Measurements from ENCODE around the gene ZNF622. TPM values are rescaled to one million over a fixed set of nuclear protein-coding genes. Genes with fewer than 3 reads are reported as not detected.

ZNF622 gene, protein sequence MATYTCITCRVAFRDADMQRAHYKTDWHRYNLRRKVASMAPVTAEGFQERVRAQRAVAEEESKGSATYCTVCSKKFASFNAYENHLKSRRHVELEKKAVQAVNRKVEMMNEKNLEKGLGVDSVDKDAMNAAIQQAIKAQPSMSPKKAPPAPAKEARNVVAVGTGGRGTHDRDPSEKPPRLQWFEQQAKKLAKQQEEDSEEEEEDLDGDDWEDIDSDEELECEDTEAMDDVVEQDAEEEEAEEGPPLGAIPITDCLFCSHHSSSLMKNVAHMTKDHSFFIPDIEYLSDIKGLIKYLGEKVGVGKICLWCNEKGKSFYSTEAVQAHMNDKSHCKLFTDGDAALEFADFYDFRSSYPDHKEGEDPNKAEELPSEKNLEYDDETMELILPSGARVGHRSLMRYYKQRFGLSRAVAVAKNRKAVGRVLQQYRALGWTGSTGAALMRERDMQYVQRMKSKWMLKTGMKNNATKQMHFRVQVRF
- 35.3 and 52.4 TPM in 2 replicates for total RNA-seq (2014; rRNA removed; shearing (Covaris generic); ENCODE audit: low replicate concordance)

DNA sequence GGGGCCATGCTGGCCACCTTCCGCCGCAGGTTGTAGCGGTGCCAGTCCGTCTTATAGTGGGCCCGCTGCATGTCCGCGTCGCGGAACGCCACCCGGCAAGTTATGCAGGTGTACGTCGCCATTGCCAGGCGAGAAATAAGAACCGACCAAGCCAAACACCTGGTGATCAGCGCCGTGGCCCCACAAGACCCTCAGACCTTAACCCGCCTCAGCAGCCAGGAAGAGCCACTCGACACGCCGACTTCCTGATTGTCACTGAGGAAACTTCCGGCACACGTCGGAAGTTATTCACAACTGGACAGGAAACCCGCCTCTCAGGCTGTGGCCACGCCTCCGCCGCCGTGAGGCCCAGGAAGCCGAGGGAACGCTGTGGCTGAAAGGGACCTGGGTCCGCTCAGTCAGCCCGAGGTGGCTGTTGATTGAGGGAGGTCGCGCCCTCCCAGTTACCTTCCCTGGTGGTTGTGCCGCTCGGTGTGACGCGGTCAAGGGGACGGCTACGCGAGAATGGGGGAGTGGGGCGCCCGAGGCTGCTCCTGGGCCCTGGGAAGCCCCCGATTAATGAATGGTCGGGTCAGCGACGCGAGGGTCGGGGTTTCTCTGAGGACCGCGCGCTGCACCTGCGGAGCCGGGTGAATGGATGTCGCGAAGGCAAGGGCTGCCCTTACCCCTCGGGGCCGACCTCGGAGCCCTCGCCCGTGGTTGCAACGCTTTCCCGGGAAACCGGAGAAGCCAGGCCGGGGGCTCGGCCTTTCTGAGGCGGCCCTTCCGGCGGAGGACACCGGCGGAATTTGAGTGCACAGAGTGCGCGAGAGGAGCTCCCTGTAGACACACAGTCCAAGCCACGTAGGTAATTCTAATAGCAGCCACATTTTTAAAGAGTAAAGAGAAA is at the start of gene ZNF622:
ZNF622 (minus strand) TSS at position 257 of the 889 bp plus-strand sequence; CDS start at position 122, 135 bp downstream.
- DNase-seq (ENCODE audit: low read depth): peak; percentile 81
- in situ Hi-C loops (cut with HindIII; ENCODE audit: low pct_unique_long_range_greater_than_20kb, low sequenced_read_pairs): no loop called here

DNA sequence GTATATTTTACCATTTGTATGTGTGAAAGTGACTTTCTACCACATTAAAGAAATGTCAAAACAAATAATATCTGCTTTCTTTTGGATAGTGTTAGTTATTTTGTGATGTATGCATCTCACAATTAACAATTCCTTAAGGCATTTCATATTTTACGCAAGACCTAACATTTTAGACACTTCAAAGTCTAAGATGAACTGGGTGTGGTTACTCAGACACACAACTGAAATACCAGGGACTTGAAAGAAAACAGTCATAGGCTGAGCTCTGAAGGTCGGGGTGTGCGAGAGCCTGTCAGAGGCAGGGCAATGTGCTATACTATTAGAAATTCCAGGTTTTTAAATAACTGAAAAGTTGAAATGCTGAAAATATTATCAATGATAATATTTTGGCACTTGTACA is 44.5 kb upstream of the ZNF622 start:
- no peak for DNase-seq (ENCODE audit: low read depth)

DNA sequence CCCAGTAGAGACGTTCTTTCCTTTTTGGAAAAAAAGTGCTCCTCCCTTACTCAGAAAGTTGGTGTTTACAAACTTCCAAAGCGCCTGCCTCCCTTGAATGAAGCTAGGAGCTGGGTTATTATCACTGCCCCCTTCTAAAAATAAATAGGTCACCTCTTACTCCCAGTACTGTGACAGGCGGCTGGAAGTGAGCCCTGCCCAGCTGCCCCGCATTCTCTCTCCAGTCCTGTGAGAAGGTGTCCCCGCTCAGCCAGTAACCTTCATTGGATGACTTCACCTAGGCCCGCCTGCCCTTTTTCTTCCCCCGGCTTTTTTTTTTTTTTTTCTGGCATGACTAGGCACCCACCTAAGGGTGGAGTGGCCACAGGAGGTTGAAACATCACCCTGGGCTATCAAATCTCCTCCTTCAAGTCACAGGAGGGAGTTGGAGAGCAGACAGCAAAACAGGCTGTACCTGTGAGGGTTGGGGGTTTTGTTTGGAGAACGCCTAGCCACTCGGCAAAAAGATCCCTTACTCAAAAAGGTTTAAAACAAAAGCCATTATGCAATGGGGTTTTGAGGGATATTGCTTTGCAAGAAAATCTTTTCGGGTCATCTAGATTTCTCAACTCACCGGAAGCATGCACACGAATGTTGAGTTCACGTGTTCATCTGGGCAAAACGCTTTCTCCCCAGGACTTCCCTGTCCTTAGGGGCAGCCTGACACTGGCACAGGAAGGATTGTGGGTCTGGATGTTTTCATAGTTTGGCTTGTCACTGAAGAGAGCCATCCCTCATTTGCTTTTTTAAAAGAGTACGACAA is 43.3 kb upstream of the ZNF622 start:
- in situ Hi-C loops (cut with HindIII; ENCODE audit: low pct_unique_long_range_greater_than_20kb, low sequenced_read_pairs): no loop called here
- peak; percentile 95 for DNase-seq (ENCODE audit: low read depth)

More for the DNA sequence above, 44.5 kb upstream of the ZNF622 start:
- in situ Hi-C loops (cut with HindIII; ENCODE audit: low pct_unique_long_range_greater_than_20kb, low sequenced_read_pairs): no loop called here

DNA sequence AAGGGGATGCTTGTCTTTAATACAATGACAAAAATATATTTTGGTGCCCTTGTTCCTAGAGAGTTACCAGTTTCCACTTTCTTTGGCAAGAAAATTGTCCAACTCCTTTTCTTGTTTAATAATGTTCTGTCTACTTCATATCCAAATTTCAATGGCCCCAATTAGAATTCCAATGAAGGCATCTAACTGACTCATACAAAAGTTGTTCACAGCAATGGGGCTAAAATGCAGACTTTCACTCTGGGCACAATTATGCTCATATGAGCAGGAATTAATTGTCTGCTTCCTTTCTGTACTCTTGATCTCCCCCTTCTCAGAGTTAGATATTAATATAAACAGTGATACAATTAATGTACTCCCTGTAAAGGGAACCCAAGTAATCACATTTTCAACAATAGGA is 42.1 kb upstream of the ZNF622 start:
- in situ Hi-C loops (cut with HindIII; ENCODE audit: low pct_unique_long_range_greater_than_20kb, low sequenced_read_pairs): no loop called here
- no peak for DNase-seq (ENCODE audit: low read depth)

DNA sequence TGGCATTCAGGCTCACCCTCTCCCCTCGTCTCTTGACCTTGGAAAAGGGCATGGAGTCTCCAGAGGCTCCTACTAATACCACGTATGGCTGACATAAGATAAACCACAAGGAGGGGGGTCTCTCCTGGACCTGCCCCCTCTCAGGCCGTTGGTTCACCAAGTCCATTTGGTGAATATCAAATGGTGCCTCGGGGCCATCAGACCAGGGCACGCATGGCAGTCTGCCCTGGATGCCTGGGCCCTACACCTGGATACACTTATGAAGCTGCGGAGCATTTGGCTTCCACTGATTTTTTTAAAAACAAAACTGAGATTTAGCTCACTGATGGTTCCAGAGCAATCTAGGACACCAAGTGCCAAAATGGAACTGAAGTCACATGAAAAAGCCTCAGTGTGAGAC is 40.3 kb upstream of the ZNF622 start:
- no peak for DNase-seq (ENCODE audit: low read depth)
- in situ Hi-C loops (cut with HindIII; ENCODE audit: low pct_unique_long_range_greater_than_20kb, low sequenced_read_pairs): no loop called here

DNA sequence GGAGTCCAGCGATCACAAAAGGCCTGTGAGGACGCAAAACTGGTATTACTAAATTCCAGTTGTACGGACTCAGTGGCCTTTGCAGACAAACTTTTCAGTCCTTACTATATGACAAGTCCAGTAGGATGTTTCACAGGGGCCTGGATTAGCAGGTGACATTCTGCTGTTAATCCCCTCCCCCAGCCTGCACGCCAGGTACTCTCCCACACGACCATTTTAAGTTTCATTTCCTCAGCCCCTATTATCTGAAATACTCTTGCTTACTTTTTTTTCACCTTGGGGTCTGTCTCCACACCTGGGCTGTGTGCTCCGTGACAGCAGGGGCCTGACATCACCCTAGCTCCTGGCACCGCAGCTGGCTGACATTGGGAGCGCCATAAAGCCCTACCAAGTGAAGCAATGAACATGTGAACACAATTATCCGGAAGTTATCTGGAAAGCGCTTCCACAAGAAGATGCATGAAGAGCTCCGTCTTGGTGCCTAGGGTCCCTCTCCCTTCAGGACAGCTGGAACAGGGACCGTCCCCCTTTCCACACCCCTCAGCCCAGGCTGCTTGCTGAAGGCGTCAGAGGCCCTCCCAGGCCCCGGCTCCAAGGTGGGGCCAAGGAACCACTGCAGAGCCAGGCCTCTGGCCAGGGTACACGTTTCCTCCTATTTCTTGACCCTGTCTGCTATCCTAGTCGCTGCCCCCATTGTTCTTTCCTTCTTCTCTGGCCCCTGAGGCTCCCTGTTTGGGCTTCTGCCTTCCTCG is 39.7 kb upstream of the ZNF622 start:
- in situ Hi-C loops (cut with HindIII; ENCODE audit: low pct_unique_long_range_greater_than_20kb, low sequenced_read_pairs): no loop called here

DNA sequence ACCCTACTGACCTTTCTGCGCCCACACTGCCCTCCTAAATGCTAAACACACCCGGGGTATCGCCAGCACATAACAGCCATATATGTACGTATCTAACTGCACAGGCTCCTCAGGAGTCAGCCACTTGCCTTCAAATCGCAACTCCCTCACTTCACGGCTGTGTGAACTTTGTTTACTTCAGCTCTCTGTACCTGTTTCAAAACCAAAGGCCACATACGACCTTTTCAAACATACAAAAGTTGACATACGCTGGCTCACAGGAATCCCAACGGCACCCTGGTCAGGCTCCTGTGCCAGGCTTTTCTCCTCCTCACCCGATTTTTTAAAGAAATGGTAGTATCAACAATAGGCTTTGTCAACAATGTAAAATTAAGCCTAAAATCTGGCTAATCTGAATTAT is 39.0 kb upstream of the ZNF622 start:
- DNase-seq (ENCODE audit: low read depth): no peak
- in situ Hi-C loops (cut with HindIII; ENCODE audit: low pct_unique_long_range_greater_than_20kb, low sequenced_read_pairs): no loop called here

More for the DNA sequence above, 39.7 kb upstream of the ZNF622 start:
- no peak for DNase-seq (ENCODE audit: low read depth)

DNA sequence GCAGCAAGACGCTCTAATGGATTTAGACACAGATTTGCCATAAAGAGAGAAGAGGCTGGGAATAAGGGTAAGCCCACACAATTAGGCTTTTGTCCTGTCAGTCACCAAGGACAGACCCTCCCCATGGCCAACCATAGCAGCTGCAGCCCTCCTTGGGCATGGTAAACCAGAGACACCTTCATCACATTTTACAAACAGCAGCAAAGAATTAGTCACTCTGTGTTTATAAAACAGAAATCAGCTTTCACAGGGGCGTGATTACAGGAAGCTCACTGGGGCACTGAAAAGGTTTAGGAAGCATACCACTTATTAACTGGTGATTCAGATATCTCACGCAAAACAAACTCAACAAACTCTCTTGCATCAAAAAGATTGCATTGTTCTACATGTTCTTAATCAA is 37.3 kb upstream of the ZNF622 start:
- DNase-seq (ENCODE audit: low read depth): peak; percentile 74
- in situ Hi-C loops (cut with HindIII; ENCODE audit: low pct_unique_long_range_greater_than_20kb, low sequenced_read_pairs): no loop called here

DNA sequence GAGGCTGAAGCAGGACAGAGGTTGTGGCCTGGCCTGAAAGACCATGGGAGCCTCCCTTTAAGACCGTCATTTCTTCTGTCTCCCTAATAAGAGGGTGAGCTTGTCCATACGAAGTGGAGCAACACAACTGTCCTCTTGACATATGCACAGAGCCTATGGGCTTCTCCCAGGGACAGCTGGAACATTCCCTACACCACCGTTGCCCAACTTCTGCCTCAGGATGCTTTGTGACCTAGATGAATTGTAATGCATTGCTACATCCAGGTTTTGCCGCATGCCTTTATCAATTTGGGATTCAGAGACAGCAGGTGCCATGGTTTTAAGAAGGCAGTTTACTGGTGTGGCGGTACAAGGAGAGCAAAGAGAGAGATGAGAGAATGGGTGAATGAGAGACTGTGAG is 34.4 kb upstream of the ZNF622 start:
- DNase-seq (ENCODE audit: low read depth): no peak
- in situ Hi-C loops (cut with HindIII; ENCODE audit: low pct_unique_long_range_greater_than_20kb, low sequenced_read_pairs): no loop called here

DNA sequence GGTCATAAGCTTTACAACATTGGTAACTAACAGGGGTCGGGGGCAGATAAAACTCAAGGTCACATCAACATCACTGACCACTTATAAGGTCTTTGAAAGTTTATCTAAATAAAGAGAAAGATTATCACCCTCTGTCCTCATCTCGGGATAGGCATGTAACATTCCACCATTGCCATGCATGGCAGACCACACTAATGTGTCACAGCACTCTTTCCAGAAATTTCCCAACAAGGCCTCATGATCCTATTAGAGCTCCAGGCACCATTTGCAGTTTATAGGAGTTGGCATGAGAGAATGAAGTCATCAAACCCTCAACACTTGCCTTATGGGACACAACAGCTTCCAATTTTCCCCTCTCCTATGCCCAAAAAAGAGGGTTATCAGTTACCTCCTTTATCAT is 31.9 kb upstream of the ZNF622 start:
- DNase-seq (ENCODE audit: low read depth): no peak
- in situ Hi-C loops (cut with HindIII; ENCODE audit: low pct_unique_long_range_greater_than_20kb, low sequenced_read_pairs): no loop called here

DNA sequence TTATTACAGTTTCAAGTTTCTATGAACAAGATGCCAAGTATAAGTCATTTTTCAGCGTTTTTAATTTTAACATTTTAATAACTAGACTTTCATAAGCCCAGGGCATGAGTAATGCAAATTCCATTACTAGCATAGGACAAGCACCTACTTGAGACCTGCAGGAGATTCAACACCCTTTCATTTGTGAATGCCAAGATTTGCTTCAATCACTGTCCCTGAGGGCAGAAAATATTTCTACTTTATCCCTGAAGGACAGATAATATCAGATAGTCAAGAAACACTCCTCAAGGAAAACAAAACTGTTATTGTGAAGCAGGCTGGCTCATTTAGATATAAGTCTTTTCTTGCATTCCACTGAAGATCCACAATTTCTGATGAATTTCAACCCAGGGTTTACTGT is 27.7 kb upstream of the ZNF622 start:
- in situ Hi-C loops (cut with HindIII; ENCODE audit: low pct_unique_long_range_greater_than_20kb, low sequenced_read_pairs): no loop called here
- DNase-seq (ENCODE audit: low read depth): no peak

DNA sequence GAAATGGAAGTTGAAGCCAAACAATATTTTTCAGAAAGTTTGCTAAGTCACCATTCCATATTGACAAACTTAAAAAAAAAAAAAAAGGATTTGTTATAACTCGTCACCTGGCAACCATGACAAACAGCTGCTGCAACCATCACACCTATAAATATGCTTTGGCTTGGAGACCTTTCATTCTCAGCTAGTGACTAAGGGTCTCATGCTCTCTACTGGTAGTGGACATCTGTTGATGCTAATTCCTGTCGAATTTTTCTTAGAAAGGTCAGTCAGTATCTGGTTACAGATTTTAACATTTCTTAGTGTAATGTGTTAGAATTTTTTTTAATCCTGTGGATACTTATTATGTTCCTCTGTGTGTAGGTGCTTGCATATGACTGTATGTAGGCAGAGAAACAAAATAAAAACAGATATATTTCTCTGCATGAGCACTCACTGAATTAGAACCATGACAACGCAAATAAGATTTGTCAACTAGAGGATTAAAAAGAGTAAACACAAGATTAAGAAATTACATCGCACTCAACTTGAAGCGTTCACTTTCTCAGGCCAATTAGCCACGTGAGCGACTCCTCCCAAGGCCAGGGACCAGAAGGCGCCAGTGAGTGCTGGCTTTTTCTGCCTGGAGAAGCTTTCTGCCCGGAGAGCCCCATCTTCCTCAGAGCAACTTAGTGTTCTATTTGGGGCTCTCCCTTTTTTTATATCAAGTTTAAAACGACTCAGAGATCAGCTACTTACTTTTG is 27.0 kb upstream of the ZNF622 start:
- DNase-seq (ENCODE audit: low read depth): peak; percentile 63
- in situ Hi-C loops (cut with HindIII; ENCODE audit: low pct_unique_long_range_greater_than_20kb, low sequenced_read_pairs): no loop called here

DNA sequence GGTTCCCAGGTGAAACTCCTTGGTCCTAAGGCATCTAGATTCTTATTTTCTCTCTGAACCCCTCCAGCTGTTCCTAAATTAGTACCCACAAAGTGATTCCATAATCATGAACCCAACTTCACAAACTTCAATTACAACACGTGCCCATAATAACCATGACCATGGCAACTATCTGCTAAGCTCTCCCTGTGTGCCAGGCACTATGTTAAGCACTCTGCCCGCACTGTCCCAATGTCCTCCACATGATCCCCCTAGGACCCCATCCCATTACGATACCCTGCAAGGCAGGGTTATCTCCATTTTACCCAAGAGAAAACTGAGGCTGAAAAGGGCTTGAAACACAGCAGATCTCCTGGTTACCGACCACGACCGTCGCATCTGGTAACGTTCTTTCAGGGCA is 25.3 kb upstream of the ZNF622 start:
- in situ Hi-C loops (cut with HindIII; ENCODE audit: low pct_unique_long_range_greater_than_20kb, low sequenced_read_pairs): no loop called here
- DNase-seq (ENCODE audit: low read depth): no peak

DNA sequence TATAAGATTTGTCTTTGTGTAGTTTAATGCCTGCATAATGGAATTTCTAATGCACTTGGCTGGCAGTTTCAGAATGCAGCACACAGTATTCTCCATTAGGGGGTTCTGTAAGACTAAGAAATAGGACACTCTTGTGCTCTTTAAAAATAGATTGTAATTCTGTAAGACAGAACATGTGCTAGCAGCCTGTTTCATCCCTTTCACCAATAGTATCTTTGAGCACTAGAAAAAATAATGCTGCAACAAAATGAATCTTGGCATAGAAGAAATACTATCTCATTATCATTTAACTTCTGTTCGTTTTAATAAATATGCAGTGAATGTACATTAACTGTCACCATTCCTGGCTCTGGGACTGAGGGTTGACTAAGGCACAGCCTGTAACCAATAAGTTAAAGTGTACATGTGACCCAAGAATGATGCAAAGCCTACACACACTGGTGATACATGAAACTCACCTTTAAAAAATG is 23.8 kb upstream of the ZNF622 start:
- in situ Hi-C loops (cut with HindIII; ENCODE audit: low pct_unique_long_range_greater_than_20kb, low sequenced_read_pairs): no loop called here
- DNase-seq (ENCODE audit: low read depth): peak; percentile 47

DNA sequence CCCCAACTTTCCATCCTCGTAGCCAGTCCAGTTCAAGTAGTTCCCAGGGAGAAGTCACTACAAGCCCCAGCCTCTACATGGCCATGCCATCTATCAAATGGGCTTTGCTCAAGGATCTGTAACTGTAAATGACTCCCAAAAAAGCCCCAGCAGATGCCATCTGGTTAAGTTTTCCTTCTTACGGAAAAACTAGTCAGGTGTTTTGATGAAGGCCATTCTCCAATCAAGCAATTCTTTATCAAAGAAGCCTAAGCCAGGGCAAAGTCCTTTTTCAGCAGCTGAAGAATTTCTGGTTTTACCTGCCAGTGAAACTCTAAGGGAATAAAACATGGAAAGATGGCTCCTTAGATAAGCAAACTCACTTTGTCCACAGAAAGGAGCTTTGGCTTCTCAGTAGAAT is 21.9 kb upstream of the ZNF622 start:
- in situ Hi-C loops (cut with HindIII; ENCODE audit: low pct_unique_long_range_greater_than_20kb, low sequenced_read_pairs): no loop called here
- DNase-seq (ENCODE audit: low read depth): no peak

DNA sequence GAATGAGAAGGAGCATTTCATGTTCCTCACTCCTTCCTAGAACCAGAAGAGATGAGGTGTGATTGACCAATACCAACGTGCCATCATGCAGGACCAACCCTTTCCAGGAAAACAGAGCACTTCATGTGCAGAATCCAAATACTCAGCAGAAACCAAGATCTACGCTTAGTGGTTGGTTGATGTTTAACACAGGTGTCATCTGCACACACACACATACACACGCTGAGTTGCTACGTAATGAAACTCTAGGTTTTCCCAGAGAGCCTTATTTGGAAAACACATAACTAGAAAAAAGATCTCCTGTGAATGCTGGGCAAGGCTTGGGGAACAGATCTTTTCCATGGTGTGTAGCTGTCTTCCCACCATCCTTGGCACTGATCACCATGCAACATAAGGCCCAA is 21.1 kb upstream of the ZNF622 start:
- peak; percentile 50 for DNase-seq (ENCODE audit: low read depth)
- in situ Hi-C loops (cut with HindIII; ENCODE audit: low pct_unique_long_range_greater_than_20kb, low sequenced_read_pairs): no loop called here

DNA sequence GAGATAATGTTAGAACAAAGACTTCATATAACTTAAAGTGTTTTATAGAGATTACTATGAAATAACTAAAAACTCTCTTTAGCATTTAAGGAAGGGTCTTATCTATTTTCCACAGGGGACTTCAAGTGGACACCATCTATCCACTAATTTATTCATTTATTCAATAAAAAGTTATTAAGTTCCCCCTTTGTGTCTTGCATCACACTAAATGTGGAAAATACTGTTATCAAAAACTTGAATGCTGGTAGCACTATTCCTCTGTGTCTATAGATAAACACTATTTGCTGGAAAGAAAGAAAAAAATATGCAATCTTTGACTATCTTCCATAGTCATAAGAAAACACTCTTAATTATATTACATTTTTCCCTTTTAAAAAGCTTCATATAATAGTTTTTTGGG is 20.1 kb upstream of the ZNF622 start:
- no peak for DNase-seq (ENCODE audit: low read depth)
- in situ Hi-C loops (cut with HindIII; ENCODE audit: low pct_unique_long_range_greater_than_20kb, low sequenced_read_pairs): no loop called here
